A204.1 (cell line): ENCODE measurements around the gene SLC7A5.
"Not testable (repeated sequence)": the region's sequence is repeated elsewhere in the genome, so short reads cannot be mapped to it uniquely, and the experiment has no call there.

Source experiments
- FAIRE-seq: peaks from 2 replicates; lab custom pipeline; 2012; peaks lifted over from hg19 to GRCh38; lab: Jason Lieb, UNC

Gene SLC7A5

DNA sequence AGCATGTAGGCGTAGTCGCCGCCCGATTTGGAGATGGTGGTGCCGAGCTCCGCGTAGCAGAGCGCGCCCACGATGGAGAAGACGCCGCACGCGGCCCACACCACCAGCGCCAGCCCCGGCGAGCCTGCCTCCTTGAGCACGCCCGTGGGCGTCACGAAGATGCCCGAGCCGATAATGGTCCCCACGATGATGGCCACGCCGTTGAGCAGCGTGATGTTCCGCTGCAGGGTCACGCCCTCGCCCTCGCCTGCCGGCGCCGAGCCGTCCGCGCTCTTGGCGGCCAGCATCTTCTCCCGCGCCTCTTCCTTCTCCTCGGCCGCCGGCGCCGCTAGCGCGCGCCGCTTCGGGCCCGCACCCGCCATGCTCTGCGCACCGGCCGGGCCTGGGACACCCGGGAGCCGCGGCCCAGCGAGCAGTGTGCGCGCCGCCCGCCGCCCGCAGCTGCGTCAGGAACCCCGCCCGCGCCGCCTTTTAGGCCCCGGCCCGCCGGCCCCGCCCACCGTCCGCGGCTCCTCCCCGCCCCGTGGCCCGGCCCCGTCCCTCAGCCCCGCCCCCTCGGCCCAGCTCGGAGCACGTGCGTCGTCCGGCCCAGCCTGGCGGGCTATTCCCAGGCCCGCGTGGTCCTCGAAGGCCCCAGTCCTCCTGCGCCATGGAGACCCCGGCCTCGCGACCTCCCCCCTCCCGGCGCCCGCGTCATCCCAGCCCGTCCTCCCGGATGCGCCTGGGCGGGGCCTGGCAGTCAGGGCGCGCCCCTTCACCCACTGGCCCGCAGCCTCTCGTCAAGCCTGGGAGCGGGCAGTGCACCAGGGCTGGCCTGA is at the start of gene SLC7A5:
Gene SLC7A5 (minus strand): TSS at position 447 of the 818 bp plus-strand sequence. CDS start 85 bp downstream, at position 362.
- FAIRE-seq = not testable (repeated sequence)

DNA sequence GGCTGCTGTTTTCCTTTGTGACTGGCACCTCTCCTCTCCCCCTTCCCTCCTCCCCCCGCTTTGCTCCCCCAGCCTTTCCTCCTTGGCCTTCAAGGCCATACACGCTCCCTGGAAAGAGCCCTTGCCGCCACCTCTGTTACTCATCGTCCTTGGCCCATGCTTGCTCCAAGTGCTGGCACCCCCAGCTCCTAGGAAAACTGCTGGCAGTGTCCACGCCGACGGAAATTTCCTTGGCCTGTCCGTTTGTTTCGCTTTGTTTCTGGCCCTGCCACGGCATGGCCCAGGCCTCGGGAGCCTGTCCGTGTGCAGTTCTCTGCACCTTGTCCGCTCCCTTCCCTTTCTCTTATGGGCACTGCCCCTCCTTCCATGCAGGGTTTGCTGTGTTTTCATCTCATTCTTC is 49.0 kb upstream of the SLC7A5 start:
- no peak for FAIRE-seq

DNA sequence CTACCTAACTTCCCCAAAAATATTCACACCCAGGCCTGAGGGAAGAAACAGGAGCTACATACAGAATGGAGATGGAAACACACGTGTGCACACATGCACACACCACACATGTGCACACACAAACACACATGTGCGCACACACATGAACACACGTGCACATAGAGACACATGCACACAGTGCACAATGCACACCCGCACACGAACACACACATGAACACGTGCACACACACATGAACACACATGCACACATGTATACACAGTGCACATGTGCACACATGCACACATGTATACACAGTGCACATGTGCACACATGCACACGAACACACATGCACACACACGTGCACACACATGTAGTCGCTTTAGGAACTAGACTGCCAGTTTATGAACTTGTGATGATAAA is 48.2 kb upstream of the SLC7A5 start:
- FAIRE-seq = no peak

DNA sequence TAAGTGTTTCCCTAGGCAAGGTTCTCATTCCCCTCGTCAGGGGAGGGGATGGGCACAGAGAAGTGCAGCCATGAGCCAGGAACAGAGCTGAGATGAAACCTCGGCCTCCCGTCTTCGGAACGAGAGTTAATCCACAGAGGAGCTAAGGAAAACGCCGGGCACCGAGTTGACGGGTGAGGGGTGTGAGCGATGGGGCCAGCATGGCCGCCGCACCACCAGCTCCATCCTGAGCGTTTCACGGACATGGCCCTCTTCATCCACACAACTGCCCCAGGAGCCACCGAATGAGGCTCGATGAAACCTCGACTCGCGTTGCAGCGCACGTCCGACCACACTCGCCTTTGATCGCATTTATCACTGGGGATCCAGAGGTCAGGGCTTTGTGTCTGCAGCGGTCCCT is 45.5 kb upstream of the SLC7A5 start:
- no peak for FAIRE-seq

DNA sequence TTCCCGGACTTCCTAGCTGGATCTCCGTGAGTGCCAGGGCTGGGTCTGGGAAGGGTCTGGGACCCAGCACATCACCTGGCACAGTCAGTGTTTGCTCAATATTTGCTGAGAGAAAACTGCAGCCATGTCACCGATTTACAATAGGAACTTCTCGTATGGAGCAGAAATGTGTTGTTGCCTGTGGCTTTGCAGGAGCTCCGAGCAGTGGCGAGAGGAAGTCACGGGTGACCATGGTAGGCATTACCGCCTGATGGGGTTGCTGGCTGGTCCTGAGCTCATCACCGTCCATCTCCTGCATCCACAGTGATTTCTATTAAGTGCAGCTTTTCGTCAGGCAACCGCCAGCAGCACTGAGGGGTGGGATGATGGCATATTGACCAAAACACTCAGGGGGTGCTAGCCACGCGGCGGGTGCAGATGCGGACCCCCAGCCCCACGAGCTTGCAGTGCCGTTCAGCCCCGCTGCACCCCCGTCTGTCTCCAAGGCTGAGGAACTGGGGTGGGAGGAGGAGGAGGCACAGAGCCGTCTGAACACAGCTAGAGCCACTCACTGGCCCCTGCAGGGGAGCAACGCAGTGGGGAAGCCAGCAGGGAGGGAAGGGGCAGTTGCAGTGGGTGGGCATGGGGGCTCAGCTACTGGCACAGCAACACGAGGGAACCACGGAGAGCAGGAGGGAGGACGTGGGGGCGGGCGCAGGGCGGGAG is 44.9 kb upstream of the SLC7A5 start:
- FAIRE-seq = not testable (repeated sequence)

DNA sequence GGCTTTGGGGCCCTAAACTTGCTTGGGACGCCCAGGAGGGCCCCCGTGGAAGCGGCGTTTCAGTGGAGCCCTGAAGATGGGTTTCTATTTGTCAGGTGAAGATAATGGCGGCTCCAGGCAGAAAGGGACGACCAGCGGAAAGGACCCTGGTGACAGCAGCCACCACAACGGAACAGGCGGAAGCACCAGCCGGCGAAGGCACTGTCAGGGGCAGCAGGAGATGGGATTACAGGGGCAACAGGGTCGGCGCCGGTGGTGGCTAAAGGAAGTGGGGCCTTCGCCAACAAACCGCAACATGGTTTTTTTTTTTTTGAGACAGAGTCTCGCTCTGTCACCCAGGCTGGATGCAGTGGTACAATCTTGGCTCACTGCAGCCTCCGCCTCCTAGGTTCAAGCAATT is 43.4 kb upstream of the SLC7A5 start:
- not testable (repeated sequence) for FAIRE-seq

DNA sequence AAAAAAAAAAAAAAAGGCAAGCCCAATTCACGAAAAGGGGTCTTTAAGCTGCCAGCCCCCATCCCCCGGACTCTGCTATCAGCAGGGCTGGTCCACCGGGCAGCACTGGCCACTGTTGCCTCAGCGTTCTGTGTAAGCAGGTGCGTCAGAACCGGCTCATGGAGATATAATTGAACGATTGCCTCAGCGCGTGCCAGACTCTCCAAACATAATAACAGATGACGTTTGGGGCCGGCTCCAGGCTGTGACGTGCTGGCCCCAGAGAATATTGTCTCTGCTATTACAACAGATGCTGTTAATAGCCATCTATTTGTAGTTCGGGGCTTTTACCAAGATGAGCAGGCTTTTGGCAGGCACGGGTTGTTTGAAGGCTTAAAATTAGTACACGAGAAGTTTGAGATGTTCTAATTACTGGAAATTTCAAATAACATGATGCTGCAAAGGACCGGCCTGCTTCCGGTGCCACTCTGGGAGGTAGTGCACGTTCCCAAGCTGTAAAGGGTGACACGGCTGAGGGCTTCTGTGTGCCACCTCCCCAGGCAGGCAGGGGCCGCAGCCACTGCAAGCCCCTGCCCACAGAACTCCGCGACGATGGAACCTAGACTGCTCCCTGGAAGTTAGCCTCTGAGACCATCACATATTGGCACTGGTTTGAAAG is 41.9 kb upstream of the SLC7A5 start:
- not testable (repeated sequence) for FAIRE-seq

DNA sequence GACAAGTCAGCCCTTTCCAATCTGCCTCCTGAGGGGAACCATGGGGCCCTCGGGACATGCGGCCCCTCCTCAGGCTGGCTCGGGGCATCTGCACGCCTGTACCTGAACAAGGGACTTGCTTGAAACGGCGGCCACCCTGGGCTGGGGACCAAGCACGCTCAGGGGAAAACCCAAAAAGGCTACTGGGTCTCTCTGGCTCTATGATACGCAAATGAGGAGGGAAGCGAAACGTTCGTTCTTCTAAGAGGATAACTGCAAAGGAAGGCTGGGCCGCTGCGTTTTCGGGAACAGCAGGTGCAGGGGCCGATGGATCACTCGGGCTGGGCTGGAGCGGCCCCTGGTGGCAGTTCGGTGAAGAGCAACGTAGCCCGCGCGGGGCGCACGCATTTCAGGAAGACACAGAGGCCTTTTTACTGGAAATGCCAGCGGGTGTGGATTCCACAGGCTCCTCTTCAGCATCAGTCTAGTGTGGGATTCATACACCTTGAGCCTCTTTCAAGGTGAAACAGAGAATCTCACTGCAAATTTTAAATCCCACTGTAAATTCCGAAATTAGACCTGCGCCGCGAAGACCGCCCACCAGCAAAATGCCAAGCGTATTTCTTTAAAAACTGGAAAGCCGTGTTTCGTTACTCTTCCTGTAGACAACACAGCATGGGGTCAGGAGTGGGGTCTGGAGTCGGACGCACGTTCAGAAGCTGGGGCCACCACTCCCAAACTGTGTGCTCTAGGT is 40.1 kb upstream of the SLC7A5 start:
- FAIRE-seq = not testable (repeated sequence)

DNA sequence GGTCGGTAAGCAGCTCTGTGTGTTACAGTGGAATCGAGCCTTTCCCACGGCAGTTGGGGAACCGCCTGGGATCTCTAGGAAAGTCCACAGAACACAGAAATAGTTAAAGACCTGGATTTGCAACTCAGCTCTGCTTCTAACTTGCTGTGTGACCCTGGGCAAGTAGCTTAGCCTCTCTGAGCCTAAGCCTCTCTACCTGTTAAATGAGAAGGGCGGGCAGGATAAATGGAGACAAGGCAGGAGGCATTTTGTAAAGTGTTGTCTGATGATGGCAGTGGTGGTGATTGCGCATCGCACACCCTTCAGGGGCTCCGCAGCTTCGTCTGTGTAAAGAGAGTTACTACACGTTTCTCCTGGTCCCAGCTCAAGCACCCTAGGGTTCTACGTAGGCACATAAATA is 38.8 kb upstream of the SLC7A5 start:
- not testable (repeated sequence) for FAIRE-seq

DNA sequence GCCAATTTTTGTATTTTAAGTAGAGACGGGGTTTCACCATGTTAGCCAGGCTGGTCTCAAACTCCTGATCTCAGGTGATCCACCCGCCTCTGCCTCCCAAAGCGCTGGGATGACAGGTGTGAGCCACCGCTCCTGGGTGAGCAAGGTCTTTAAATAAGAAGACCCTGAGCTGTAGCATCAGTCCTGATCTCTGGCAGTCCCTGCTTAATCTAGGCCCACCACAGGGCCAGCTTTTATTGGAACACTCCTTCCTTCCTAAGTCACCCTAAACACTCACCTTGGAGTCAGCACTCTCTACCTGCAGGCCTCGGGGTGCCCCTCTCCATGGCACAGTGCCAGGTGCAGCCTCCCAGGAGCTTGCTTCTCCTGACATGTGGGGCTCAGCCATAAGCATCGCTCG is 36.2 kb upstream of the SLC7A5 start:
- not testable (repeated sequence) for FAIRE-seq

DNA sequence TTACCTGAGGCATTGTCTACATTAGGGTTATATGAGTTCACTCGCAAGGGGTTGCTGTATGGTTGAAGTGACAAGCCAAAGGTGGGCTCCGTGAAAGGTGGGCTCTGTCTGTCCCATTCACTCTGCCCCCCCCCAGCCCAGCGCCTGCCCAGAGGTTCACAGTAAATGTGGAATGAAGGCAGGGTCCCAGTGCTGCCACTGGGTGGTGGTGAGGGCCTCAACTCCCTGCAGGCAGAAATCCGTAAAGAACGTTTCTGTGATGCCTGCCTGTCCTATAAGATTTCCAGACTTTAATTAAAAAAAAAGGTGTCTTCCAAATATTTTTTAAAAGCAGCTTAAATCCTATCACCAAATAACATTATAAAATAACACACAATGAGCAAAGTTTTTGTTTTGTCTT is 35.7 kb upstream of the SLC7A5 start:
- FAIRE-seq = not testable (repeated sequence)

DNA sequence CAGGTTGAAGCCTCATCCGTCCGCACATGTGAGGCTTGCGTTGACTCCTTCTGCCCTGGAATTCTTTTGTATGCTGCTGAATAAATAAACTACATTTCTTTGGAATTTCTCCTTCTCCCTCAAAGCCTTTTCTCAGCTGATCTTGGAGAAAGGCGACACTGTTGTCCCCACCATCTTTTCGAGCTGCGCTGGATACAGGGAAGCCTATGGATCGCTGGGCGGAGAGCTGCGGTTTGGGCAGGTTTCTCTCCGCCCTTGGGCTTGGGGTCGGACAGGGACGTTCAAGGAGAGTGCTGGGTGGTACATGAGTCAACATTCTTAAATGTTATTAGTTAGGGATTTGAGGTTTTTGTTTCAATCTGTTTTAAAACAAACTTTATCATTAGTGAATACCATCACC is 31.2 kb upstream of the SLC7A5 start:
- not testable (repeated sequence) for FAIRE-seq

DNA sequence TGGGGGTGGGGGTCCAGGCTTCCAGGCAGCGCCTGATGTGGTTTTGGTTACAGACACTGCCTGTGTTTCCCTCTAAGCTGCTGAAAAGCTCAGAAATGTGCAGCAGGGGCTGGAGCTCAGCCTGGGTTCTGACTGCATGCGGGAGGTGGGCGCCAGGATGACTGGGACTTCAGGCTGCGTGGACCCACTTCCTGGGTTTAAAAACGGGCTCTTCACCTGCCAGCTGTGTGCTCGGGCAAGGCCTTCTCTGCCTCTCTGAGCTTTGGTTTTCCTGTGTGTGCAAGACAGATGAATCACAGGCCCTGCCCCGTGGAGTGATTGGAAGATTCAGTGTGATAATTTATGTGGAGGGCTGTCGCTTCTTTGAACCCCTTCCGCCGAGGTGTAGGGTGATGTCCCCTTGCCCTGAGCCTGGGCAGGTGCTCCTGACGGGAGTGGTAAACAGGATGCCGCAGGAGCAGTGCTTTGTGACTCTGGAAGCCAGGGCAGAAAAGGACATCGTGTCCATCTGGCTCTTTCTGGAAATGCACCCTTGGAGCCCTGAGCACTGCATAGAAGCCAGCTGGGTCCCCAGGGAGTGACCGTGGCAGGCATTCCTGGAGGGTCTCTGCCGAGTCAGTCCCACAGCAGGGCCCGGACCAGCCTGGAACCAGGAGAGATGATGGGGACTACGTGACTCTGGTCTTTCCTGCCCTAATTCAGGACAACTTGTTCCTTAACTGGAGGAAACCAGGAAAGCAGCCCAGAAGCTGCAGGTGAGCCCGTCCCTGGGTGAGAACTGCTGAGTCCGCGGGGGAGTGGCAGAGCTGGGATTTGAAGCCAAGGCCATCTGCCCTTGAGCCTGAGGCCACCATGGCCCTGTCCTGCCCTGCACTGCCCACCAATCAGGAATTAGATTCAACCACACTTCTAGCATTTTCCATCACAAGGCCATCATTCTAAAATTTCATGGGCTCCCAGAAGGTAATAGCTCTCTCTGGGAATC is 28.5 kb upstream of the SLC7A5 start:
- FAIRE-seq = no peak

DNA sequence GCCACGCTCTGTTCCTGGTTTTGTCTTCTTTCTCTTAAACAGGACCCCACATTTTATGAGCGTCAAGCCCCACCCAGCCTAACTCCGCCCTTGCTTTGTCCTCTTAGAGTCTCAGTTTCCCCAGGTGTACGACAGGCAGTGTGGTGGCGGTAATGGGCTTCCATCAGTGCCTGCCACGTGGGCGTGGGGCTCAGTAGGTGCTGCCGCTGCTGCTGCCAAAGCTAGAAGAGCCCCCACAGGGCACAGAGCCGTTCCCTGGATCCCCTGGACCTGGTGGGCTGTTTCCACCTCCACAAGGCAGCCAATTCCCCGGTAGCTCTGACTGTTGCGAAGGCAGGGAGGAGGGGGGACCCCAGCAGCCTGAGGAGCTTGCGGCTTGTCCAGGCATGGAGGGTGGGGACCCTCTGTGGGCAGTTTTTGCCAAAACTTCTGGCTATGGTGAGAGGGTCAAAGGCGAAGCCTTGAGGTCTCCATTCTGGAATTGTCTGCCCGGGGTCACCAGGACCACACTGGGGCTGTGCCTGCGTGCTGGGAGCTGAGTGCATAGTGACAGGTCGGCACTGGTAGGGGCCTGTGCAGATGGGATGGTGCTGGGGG is 27.7 kb upstream of the SLC7A5 start:
- not testable (repeated sequence) for FAIRE-seq

DNA sequence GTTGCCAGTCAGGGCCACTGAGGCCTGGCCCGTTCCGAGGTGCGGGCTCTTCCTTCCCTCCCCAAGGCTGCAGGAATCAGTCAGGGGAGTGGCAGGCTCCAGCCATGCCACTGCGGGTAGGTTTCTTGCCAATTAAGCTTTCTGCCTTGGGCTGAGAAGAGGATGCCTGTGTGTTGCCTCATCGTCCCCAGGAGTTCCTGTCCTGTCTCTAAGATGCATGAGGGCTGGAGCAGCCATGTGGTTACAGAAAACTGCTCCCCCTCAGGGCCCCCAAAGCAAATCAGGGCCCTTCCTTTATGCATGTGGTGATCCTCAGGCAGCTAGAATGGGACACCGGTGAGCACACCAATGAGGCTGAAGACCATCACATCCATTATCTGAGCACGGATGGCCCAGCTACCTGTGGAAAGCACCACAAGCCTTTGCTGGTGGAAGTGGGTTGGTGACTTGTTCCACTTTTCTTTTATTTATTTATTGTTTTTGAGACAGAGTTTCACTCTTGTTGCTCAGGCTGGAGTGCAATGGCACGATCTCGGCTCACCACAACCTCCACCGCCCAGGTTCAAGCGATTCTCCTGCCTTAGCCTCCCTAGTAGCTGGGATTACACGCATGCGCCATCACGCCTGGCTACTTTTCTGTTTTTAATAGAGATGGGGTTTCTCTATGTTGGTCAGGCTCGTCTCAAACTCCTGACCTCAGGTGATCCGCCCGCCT is 27.0 kb upstream of the SLC7A5 start:
- FAIRE-seq = not testable (repeated sequence)

DNA sequence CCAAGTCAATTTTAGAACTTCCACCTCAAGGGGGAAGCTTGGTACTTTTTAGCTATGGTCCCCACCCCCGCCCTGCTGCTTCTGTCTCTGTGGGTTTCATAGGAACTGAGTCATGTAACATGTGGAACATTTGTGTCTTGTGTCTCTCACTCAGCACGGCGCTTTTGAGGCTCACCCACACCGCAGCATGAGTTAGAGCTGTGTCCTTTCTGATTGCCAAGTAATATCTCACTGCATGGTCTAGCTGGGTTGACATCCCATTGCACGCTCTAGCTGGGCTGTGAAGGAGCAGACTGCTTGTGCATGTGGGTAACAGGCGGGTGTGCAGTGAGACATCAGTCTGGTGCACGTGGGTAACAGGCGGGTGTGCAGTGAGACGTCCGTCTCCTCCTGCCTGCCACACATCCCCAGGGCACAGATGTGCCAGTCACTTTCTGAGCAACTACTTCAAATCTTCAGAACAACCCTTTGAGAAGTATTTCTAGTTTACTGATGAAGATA is 26.4 kb upstream of the SLC7A5 start:
- no peak for FAIRE-seq

DNA sequence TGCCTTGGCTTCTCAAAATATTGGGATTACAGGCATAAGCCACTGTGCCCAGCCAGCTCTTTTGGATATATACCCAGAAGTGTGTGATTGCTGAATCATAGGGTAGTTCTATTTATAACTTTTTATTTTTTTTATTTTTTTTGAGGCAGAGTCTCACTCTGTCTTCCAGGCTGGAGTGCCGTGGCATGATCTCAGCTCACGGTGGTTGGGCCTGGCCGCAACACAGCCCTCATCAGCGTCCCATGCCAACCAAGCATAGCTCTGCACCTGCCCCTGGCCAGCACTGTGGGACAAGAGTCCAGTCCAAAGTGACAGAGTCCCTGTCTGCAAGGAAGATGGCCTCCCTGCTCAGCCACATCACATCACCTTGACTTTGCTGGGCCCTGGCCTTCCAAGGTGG is 24.7 kb upstream of the SLC7A5 start:
- FAIRE-seq = not testable (repeated sequence)

DNA sequence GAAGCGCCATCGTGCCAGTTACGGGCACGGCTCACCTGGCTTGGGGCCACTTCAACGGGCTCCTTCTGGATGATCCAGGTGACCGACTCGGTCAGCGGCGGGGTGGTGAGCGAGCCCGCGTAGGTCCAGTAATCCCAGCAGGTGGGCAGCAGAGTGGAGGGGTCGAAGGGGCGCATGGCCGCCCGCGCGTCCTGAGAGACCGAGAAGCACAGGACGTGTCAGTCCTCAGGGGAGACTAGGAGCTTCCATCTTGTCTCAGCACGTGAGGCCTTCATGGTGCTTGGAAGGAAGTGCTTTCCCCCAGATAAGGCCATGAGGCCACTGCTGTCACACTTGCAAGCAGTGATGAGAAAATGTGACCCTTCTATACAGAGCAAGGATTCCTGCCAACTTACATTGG is 22.5 kb upstream of the SLC7A5 start:
- FAIRE-seq = no peak

DNA sequence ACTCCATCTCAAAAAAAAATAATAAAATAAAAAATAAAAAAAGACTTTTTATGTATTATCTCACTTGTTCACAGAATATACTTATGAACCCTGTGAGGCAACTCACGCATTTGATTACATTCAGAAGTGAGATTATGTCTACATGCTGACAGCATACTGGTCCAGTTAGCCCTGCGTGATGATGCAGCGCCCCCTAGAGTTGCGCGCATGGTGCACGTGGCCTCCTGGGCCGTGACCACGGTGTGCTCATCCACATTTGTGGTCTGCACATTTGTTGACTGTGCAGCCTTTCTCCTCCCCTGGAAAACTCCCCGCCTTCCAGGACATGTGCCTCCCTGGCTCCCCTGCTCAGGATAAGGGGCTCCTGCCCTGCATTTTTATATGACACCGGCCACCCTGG is 20.5 kb upstream of the SLC7A5 start:
- FAIRE-seq = not testable (repeated sequence)

DNA sequence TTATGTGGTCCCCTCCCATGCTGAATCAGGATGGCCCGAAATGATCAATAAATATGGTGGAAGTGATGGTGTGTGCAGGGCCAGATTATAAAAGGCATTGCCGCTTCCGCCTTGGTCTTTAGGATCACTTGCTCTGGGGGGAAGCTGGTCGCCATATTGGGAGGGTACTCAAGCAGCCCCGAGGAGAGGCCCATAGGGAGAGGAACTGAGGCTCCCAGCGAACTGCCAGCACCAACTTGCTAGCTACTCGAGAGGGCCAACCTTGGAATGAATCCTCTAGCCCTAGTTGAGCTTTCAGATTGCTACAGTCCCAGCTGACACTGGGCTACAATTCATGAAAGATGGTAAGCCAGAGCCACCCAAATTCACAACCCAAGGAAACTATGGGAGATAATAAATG is 19.0 kb upstream of the SLC7A5 start:
- not testable (repeated sequence) for FAIRE-seq
